HG03565 (cell line): Measurements from ENCODE around the gene GCK.

ENCODE experiments used
- ATAC-seq: cut with Tn5 transposase; IDR thresholded peaks from one replicate; pipeline ENCODE4 v1.9.1; 2021; ENCODE audit warnings: mild to moderate bottlenecking, moderate library complexity; ENCODE audit not compliant: unreplicated experiment

Gene GCK

DNA sequence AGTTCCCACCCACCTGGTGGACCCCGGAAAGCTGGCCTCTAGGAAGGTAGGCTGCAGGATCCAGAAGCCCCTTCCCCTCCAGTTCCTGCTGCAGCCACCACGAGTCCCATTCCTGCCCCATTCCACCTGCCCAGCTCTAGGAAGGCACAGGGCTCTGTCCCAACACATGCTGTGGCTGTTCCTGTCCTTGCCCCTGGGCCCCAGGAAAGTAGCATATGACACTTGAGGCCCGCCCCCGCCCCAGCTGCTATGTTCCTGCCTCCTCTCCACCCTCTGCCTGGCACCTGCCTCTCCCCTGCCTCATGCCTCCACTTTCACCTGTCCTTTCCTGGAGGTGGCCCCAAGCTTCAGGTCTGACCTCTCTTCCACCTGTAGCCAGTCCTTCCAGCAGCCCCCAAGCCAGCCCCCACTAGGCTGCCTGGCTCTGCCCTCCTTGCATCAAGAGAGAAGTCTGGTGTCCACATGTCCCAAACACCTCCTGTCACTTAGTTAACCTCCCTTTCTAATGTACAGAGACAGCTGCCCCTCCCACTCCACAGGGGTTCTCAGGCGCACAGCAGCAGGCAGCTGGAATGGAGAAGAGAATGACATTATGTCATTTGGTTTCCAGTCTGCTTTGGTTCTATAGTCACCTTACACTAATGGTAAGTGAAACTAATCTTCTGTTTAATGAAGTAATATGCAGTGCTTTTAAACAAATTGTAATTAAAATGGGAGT lies 34.3 kb upstream of the GCK start:
- ATAC-seq: no peak

GRCh38 chr7:44222776-44223261 lies 33.6 kb upstream of the GCK start:
- ATAC-seq: no peak

DNA sequence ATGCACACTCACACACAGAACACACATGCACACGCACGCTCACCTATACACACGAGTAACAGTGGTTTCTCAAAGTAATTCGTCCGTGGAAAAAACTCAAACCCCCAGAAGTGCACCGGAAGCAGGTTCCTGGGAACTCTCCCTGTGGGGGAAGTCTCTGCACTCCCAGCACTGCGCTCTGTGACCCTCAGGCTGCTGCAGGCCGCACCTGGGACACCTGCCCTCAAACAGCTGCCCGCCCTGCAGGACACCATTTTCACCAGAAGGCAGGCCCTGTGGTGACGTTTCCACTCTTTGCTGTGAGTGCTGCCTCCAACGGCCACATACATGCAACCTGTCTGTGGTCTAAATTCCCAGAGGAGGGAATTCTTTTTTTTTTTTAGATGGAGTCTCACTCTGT lies 32.8 kb upstream of the GCK start:
- ATAC-seq: no peak

DNA sequence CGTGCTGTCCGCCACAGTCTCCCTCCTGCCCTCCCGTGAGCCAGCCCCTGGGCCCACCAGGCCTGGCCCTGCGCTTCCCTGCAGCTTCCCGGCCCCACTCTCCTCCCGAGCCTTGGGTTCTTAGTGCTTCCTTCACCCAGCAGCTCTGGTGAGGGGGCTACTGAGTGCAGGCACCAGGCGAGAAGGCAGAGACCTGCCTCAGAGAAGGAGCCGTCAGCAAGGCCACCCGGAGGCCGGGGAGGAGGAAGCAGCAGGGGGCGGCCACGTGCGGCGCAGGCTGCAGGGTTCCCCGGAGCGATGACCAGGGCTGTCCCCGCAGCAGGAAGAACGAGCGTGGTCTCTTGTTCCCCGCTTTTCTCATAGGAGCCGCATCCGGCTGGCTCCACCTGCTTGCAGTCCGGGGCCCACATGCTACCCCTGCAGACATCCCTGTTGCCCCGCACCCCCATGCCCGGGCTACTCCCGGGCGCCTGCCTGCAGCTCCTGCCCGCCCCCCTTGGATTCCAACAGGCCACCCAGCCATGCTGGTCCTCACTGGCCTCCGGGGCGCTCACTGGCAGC lies 32.1 kb upstream of the GCK start:
- ATAC-seq: no peak

- ATAC-seq: no peak
Observed at GRCh38 chr7:44220358-44221112, 31.3 kb upstream of the GCK start.

GRCh38 chr7:44220046-44220357 lies 30.8 kb upstream of the GCK start:
- no peak for ATAC-seq

DNA sequence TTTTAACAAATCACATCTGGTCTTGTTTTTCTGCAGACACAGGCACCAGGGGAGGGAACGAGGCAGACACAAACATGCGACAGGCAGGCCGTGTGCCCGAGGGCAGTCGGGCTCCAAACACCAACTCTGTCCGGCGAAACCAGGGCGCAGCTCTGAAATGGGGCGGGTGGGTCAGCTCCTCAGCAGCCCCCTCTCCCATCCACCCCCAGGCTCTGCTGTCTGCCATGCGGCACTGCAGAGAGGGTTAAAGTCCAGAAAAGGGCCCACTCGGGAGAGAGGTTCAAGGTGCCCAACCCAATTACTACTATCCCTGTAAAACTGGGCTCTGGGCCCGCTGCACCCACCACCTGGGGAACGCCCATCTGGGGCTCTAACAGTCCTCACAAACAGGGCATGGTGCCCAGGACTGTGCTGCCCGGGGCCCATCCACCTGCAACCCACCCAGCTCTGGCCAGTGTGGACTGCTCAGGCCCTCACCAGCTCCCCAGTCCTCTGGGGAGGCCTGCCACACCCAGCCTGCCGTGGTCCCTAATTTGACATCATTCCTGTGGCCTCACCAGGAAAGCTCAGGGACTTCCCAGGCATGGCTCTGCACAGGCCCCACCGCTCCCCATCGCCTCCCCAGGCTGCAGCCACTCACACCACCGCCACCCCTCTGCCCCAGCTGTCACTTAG lies 30.3 kb upstream of the GCK start:
- ATAC-seq: no peak

- no peak for ATAC-seq
Observed at GRCh38 chr7:44218418-44219201, 29.4 kb upstream of the GCK start.

- no peak for ATAC-seq
Observed at GRCh38 chr7:44217852-44218402, 28.7 kb upstream of the GCK start.

DNA sequence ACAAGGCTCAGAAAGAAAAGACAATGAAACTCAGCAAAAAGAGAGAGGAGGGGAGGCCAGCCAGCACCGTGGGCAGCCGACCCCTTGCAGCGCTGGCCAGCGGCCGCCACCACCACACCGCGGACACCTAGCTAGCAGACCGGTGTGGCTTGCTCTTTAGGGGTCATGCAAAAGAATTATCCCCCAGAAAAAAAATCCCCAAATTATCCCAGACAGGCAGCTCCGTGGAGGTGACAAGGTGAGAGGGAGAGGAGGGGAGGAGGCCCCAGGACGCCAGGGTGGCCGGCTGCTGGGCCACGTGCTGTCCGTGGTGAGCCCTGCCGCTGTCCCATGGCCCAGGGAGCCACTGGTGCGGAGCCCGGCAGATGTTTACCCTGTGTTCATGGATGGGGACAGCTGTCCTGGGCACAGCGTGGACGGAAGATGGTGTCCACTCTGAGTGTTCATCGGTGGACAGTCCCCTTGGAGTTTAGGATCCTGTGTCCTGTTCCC lies 28.0 kb upstream of the GCK start:
- no peak for ATAC-seq

DNA sequence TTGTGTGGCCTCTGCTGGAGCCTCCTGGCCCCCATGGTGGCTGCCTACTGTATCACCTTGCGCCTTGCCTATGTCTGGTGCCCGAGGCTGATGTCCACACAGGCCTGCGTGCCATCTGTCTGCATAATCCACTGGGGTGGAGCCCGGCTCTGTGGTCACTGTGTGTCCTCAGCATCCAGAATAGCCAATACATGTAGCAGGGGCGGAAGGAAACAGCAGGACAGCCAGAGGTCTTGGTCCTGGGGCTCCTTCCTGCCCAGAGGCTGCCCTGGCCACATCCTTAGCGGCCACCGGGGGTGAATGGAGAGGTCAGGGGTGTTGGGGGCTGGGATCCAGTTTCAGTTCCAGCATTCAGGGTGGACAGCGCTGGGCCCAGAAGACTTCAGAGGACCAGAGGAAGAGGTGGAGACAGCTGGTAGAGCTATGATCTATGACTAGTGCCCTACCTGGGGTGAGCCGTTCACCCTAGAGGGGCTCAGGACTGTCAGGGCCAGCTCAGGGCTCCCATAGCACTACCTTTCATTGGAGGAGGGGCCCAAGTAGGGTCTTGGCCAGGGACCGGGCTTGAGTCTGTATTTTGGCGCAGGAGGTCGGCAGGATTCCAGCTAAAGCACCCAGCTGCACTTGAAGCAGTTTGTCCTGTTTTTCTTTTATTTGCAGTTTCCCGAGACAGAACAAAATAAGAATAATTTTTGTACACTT lies 27.4 kb upstream of the GCK start:
- ATAC-seq: no peak

GRCh38 chr7:44216019-44216418 lies 26.8 kb upstream of the GCK start:
- no peak for ATAC-seq

DNA sequence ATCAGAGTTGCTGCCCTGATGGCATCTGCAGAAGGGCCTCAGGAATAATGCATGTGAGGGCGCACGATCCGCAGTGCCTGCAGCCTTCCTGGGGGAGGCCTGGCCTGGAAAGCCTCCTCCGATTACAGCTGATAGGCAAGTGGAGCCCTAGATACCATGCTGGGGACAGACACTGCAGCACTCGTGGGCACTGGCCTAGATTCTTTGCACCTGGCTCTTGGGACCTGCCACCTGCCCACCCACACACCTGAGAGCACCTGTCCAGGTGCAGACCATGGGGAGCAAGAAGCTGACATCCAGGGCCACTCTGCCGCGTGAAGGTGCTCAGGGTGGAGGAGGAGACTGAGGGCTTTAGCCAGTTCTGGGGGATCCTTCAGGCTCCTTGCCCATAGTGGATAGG lies 26.3 kb upstream of the GCK start:
- no peak for ATAC-seq

GRCh38 chr7:44213877-44214388 lies 24.7 kb upstream of the GCK start:
- ATAC-seq: no peak

GRCh38 chr7:44213206-44213876 lies 24.1 kb upstream of the GCK start:
- no peak for ATAC-seq

DNA sequence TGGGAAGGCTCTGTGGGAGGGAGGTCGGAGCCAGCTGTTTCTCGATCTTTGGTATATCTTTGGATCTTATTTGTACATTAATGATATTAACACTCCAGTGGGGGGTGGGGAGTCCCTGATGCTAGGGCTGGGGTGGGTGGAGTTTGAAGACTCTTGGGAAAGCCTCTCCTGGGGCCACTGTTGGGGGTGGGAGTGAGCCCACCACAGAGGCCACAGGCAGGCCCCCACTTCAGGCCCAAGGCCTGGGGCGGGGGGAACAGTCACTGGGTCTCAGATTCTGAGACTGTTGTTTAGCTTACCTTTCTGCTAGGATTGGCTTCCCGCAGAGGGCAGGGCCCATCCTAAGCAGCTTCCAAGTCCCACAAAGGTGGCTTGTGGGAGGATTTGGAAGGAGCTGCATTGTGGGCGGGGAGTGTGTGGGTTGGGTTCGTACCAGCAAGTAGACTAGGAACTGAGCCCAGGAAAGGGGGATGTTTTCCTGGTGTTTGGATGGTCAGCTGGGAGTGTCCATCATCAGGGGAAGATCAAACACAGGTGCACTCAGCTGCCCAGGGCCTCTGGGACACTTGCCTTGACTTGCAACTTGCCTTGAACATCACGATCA lies 23.4 kb upstream of the GCK start:
- no peak for ATAC-seq

- ATAC-seq: no peak
Observed at GRCh38 chr7:44212018-44212417, 22.8 kb upstream of the GCK start.

GRCh38 chr7:44211126-44211675 lies 22.0 kb upstream of the GCK start:
- no peak for ATAC-seq
